Stimulated activated CD4-positive, alpha-beta T cell treated with anti-CD3 and anti-CD28 coated beads, Interleukin-2, amount 100 ng/mL, for 48 hours (primary cell): ENCODE data around the gene BUB1B.
"Not testable (repeated sequence)": the region's sequence is repeated elsewhere in the genome, so short reads cannot be mapped to it uniquely, and the experiment has no call there.

ENCODE experiments used
- DNase-seq, 2 donors: peaks; one replicate each; pipeline ENCODE4 v3.0.0-alpha.2; 2020

BUB1B gene

DNA sequence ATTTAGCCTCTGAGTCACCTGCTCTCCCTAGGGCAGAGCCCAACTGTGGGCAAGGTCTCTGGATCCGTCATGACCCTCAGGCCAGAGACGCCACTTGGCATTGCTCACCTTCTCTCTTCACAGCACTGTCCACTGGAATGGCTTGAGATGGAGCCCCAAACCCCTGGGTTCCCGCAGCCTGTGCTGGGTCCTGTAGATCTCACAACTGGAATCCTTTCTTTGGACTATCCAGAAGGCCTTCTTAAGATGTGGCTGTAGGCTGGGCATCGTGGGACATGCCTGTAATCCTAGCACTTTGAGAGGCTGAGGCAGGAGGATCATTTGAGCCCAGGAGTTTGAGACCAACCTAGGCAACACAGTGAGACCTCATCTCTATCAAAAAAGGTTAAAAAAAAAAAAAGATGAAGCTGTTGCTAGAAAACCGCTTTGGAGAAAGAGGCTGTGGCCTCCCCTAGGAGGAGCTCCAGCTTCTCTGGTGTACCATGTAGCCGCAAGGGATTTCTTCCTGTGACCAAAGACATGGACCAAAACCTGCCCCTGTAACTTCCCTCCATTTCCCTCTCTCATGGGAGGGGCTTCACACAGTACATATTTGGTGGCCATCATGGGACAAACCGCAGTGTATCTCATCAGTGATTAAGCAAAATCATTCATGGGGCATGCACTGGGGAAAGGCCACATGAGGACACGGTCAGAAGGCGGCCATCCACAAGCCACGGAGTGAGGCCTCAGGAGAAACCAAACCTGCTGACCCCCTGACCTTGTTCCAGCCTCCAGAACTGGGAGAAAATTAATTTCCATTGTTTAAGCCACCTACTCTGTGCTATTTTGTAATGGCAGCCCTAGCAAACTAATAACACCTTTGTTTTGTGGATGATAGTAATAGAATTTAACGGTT, 23.3 kb upstream of the BUB1B start:
- DNase-seq, result no peak

DNA sequence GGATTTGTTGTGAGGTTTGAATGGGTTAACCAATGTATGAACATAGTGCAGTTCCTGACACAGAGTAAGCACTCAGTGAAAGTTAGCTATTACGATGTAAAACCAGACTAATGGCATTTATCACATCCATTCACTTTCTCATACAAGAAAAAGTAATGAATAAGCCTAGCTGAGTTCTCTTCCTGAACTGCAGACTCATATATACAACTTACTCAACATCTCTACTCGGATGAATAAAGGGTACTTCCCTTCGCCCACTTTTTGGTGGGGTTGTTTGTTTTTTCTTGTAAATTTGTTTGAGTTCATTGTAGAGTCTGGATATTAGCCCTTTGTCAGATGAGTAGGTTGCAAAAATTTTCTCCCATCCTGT, 22.7 kb upstream of the BUB1B start:
- not testable (repeated sequence) for DNase-seq

DNA sequence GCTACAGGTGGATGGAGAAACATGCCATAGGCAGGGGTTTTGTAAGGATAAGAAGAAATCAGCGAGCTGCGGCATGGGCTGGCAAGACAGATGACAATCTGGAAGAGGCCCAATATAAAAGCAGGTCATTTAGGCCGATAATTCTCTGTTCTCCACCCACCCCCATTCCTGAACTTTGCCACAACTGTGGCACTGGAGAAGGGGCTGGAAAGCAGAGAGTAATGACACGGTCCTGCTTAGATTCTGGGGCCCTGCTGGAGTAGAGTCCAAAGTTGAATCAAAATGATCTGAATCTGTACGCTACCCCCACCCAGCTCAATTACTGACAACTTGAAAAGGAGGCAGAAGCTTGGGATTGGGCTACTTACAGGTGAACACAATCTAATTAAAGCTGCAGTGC, 18.4 kb upstream of the BUB1B start:
- DNase-seq, result no peak

DNA sequence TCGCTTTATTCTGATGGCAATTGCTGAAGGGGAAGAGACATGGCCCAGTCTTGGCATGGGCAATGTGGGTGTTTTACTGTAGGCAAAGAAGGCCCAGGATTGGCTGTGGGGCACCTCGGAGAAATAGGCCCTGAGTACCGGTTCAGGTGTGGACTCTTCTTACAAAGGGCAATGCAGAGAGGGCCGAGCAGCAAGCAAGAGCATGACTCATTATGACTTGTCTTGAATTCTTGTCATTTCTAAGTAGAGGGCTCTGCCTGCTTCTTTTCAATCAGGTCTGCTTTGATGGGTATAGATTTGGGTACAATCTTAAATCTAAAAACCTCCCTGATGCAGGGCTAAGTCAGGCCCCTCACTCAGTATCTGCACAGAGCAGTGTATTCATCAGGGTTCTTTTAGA, 14.8 kb upstream of the BUB1B start:
- no peak for DNase-seq

DNA sequence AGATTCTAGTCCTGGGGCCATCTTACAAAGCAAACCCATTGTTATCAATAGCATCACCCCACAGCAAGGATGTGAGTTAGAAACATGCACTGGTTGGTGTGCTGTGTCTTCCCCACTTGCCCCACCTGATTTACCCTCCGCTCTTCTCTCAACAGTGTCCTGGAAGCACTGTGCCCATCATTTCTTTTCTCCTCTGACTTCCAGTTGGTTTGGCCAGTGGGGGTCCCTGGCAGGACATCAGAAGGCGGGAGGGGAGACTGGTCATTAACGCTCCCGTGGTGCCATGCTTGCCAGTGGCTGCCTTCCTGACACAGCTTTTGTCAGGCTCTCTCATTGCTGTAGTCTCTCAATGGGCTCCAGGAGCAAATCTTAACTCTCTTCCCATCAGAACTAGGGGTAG, 11.5 kb upstream of the BUB1B start:
- DNase-seq, result no peak

DNA sequence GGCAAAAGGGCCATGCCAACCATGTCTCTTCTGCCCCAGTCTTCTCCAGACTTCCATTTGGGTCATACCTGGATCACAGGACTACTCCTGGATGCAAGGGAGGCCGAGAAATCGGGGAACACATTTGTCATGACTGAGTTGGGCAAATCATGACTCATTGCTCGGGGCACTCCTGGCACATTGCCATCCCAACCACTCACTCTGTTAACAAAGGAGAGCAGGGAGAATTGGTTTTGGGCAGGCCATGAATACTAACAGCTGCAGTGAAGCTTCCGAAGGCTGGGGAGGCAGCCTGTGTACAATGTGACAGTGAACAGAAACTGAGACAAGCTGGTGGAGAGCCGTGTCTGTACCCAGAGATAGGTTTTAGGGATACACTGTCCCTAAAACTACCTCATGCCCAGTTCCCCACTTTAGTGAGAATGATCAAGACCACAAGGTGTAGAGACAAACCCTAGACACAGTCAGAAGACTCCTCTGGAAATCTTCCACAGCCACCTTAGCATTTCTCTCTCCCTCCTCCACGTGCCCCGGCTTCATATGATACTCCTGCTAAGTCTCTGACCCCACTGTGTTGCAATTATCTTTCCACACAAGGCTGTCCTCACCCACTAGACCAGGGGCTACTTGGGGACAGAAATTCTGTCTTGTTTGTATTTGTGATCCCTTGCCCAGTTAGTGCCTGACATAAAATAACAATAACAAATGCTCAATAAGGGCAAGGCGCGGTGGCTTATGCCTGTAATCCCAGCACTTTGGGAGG, 10.5 kb upstream of the BUB1B start:
- DNase-seq, result no peak

DNA sequence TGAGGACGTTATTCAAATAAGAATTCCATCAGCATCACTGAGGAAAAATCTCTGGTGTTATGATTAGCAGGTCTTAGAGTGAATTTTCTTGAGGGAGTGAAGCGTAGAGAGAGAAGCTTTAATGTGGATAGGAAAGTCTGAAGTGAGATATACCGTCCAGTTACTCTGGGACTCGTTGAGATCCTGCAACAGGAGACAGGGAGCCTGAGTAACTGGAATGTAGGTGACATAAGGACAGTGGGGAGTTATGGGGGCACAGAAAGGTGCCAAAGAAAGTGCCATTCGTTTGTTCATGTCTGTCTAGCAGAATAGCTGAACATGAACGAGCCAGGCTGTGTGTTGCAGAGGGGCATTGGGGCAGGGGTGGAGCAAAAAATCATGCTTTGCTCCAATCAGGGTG, 9.4 kb upstream of the BUB1B start:
- no peak for DNase-seq

DNA sequence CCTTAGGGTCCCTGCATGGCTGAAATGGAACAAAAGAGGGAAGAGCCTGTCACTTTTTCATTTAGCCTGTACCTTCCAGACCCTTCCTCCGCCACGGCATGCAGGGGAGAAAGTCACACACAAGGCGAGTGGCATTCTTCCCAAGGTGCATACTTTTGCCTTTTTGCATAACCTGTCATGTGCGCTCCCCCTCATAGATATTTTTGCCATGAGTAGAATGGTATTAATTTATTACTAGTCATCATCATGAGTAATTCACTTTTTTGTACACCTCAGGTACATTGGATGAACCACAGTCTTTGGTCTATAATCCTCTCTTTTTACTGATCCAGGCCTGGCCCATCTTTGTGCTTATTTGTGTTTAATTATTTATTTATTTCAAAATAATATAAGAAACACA, 8.9 kb upstream of the BUB1B start:
- no peak for DNase-seq

DNA sequence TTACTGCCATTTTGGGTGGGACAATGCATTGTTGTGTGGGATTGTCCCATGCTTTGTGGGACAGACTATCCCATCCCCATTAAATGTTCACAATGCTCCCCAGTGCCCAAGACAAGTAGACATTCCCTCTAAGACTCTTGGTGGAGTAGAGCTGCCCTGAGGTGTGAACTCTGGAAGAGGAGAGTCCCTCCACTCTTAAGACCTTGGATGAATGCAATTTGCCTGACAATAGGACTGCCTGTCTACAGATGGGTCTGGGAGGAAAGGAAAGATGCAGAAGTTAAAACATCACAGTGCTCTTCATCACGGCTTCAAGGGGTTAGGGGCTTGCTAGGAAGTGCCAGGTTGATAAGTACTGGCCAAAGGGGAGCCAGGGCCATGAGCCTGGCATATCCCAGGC, 6.0 kb upstream of the BUB1B start:
- not testable (repeated sequence) for DNase-seq

DNA sequence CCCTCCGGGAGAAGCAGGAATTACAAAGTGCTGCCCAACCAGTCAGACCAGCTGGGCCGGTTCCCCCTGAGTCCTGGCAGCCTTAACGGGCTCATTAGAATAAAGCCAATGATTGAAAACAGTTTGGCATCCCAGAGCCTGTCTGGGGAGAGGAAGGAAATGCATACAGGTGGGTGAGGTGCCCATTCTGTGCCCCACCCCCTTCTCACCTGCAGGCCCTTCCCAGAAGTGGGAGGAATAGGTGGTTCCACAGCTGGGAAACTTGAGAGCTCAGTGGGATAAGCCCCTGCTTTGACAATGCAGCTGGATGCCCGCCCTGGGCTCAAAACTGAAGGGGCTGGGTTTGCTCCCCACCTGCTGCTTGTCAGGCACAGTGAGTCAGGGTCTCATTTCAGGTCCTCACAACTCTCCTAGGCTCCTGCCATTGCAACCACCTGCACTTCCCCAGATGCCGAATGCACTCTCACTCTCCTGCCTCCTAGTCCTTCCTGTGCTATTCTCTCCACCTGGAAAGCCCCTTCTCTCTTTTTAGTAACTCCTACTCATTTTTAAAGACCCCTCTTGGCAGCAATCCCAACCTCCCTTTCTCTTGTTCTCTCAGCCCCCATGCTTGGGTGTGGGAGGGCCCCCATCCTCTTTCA, 5.5 kb upstream of the BUB1B start:
- DNase-seq, result no peak

DNA sequence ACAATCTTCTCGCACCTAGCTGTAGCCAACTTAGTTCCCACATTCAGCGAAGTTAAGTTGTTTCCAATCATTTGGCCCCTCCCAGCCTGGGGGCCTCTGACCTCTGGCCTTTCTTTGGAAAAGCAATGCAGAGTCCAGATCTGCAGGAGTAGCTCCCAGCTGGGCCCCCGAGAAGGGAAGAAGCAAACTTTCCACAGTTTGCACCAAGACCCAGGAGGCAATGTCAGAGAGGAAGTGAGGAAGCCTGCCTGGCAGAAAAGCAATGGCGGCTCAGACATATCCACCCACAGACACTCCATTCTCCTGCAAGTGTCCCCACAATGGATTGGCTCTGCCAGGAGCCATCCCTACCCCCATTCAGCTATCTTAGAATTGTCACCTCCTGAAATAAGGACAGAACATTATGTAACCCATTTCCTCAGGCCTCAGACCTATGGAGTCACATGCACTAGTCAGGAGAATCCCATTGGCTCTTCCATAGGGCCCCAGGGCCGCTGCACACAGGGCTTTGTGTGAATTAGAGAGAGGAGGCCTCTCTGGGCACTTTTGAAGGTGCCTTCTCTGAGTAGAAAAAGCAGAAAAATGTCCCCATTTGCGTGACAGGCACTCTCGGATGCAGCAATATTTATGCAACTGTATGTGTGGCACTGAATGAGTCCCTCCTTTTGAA, 3.0 kb upstream of the BUB1B start:
- DNase-seq, result no peak

DNA sequence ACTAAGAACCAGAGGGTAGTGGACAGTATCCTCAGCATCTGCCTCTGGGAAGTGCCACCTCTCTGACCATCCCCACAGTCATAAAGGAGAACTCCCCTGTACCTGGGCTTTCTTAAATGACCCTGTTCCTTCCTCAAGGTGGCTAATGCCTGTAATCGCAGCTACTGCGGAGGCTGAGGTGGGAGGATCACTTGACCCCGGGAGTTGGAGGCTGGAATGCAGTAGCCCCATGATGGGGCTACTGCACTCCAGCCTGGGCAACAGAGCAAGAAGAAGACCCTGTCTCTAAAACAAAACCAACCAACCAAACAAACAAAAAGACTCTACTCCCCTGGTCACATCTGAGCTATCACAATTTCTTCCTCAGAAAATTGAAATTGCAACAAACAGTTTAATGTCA, 848 bp upstream of the BUB1B start:
- no peak for DNase-seq

DNA sequence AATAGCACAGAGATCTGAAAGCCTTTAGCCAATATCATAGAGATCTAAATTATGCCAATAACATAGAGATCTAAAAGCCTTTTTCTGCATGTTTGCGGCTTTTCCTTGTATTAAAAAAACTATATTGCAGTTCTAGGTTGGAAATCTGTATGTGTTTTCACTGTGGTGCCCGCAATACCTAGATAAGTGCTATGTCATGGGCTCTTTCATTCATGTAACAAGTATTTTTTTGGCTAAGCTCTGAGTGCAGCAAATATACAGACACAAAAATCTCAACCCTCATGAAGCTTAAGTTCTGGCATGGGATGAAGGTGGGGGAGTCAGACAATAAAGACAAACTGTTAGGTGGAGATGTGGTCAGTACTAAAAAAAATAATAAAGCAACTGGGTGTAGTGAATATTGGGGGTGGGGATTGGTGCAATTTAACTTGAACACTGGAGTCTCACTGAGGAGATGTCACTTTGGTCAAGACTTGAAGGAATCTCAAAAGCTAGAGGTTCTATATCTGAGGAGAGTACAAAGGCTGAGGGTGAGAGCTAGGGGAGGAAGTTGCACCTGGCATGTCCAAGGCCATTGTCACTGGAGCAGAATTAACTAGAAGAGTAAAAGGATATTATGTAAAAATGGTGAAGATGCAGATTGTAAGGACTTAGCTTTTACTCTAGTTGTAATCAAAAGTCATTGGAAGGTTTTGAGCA, 973 bp downstream of the BUB1B start:
- DNase-seq, result no peak

DNA sequence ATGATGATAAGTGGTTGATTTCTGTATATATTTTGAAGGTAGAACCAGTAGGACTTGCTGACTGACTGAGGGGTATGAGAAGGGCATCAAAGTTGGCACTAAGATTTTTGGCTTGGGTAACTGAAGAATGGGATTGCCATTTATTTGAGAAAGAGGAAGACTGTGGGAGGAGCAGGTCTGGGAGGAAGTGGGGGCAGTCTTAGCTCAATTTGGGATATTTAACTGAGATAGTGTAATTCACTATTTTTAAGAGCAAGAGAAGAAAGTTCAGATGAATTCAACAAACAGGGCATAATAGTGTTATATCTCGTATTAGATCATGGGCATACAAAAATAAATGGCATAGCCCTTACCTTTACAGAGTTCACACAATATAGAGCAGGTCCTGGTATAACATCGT, 1.7 kb downstream of the BUB1B start:
- DNase-seq, result no peak

DNA sequence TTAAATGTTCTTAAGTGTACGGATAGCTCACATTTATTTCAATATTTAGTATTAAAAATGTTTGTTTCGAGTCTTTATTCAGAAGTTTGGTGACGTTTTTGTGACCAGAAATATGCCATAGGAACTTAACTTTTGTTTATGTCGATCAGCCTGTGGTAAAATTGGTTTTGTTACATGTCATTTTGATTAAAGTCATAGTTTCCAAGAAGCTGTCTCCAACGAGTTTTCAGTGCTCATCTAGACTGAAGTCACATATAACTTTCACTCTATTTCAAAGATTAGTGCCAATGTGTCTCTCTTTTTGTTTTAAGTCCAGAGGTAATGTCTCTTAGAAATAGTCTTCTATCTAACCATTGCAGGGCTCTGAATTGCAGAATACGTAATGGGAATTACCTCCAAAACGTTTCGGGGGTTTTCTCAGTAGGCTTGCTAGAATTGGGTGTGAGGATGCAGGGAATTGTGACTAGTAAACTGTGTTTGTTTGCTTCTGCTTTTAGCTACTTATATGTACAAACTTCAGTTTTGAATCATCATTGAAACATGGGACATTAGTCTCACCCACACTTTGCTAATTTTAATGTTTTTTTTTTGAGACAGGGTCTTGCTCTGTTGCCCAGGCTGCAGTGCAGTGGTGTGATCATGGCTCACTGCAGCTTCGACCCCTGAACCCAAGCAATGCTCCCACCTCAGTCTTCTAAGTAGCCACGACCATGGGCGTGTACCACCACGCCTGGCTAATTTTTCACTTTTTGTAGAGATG, 3.0 kb downstream of the BUB1B start:
- no peak for DNase-seq

DNA sequence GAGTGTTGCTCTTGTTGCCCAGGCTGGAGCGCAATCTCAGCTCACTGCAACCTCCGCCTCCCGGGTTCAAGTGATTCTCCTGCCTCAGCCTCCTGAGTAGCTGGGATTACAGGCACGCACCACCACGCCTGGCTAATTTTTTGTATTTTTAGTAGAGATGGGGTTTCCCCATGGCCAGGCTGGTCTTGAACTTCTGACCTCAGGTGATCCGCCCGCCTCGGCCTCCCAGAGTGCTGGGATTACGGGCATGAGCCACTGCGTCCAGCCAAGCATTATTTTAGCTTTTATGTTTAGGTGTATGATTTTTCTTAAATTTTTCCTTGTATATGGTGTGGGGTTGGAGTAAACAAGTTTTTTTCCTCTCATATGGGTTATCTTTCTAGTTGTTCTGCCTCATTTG, 6.5 kb downstream of the BUB1B start:
- not testable (repeated sequence) for DNase-seq

DNA sequence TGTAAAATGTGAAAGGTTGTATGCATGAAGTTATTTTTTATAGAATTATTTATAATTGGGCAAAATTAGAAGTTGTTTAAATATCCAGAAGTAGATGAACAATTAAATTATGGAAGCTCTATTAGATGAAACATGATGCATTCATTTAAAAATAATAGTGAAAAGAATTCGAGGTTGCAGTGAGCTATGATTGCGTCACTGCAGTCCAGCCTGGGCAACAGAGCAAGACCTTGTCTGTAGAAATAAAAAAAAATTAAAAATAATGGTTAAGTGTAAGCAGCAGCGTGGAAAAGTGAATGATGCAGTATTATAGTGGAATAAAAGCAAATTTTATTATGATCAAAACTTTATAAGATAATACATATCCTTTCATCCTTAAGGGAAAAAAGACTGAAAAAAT, 14.3 kb downstream of the BUB1B start:
- DNase-seq, result no peak

DNA sequence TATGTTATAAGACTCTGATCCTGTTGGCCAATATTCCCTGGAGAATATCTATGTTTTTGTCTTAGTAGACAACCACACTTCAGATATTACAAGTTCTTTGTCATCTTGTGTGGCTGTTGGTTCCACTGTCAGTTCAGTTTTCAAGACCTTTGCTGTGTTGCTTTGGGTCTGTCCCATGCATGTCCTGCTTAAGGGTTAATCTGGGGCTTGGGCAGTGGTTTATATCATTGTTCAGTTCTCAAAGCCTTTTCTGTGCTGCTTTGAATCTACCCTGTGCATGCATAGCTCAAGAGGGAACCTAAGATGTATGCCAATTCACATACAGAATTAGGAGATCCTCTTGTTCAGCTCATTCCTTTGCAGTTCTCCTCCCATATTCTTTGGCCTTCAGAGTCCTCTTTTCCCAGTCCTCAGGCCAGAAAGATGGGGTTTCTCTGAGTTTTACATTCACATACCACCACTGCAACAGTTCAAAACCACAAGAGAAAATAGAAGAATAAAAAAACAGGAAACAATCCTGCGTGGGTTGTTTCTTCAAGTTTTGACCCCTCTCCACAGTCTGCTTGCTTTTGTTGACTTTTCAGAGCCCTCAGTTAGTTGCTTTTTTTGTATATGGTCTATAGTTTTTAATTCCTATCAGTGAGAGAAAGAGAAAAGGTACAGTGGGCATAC, 21.6 kb downstream of the BUB1B start:
- DNase-seq, result no peak

DNA sequence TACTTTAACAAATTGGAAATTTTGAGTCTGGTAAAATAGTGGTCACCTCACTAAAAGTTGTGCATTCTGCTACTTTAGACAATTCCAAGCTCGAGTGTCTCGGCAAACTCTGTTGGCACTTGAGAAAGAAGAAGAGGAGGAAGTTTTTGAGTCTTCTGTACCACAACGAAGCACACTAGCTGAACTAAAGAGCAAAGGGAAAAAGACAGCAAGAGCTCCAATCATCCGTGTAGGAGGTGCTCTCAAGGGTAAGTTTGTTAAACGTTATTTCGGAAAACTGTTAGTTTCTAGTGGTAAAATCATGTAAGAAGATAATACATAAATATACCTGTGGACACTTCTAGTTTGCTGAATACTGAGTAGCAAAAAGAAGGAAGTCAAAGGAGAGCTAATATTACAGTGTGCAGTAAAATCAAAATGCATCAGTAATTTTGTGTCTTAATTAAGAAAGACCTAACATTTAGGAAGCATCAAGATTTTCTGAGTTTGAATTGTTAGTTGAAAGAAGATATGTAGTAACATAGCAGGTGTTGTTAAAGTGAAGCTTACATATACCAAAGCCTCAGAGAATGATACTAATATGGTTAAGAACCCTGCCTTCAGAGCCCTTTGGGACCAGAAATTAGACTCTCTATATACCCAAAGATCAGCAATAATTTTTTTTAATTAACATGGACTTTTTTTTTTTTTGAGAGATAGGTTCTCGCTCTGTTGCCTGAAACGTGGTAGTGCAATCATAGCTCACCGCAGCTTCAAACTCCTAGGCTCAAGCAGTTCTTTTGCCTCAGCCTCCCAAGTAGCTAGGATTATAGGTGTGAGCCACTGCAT, 23.0 kb downstream of the BUB1B start:
- DNase-seq, result no peak

DNA sequence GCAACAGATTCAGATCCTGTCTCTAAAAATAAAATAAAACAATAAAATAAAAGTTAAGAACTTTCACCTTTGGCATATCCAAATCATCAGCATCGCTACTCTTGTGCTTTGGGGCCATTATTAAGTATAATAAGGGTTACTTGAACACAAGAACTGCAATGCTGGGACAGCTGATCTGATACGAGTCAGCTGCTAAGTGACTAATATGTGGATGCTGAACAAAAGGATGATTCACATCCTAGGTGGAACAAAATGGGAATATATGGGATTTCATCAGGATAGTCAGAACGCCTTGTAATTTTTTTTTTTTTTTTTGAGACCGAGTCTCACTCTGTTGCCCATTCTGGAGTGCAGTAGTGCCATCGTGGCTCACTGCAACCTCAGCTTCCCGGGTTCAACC, 29.7 kb downstream of the BUB1B start:
- no peak for DNase-seq
